AG04450 (cell line): ENCODE data around the gene CHAT. TPM values are rescaled to one million over a fixed set of nuclear protein-coding genes. Genes with fewer than 3 reads are reported as not detected.

Source experiments
- CTCF ChIA-PET: fragments of 300-600, 350-600 bp; formaldehyde crosslinking; extraction: SDS; loops from one replicate; lab custom pipeline; 2022; ENCODE audit warnings: antibody characterized with exemption, inconsistent platforms; lab: Charles Lee
- POLR2A ChIA-PET: fragments of 350-600 bp; formaldehyde crosslinking; extraction: SDS; loops from one replicate; lab custom pipeline; 2021; ENCODE audit warnings: antibody characterized with exemption, inconsistent platforms; lab: Yijun Ruan, JAX
- DNase-seq: peaks from one replicate; pipeline ENCODE4 v3.0.0-alpha.2; 2011; ENCODE audit warnings: low read depth, low spot score
- H3K27ac ChIP-seq: one replicate; pipeline ENCODE4 v1.5.1; 2012; ENCODE audit warnings: low read depth, low read length, control low read depth
- H3K27me3 ChIP-seq: one replicate; pipeline ENCODE4 v1.6.0; 2012; ENCODE audit warnings: low read length; ENCODE audit not compliant: control insufficient read depth, insufficient read depth
- H3K4me3 ChIP-seq: 2 replicates; pipeline ENCODE4 v1.5.1; 2011; ENCODE audit warnings: mild to moderate bottlenecking, low read depth, low read length, control low read depth
- H3K9me3 ChIP-seq: 2 replicates; pipeline ENCODE4 v1.5.1; 2012; ENCODE audit warnings: low read length; ENCODE audit not compliant: control insufficient read depth, insufficient read depth
- polyA plus RNA-seq: library from polyadenylated mRNA; depleted of rRNA; stranded (reverse); fragments of >200 nt; gene quantifications from 2 replicates; pipeline ENCODE4 v1.2.3, GENCODE V29; 2011
- TF ChIP-seq, protein P1 (sequence below): IDR thresholded peaks from 2 replicates; pipeline ENCODE4 v1.5.1; 2011; ENCODE audit warnings: low read depth, low read length, control low read depth, inconsistent platforms

CHAT gene
- polyA plus RNA-seq, 1 experiment, result not detected

- DNase-seq, result no peak
- Histone ChIP-seq H3K27ac (no peak overlapping the region), H3K9me3 (no peaks in the 10 kb centered on the region), H3K4me3 (no peak overlapping the region), H3K27me3 (peaks cover 22% of the 10 kb centered on the region)
- ChIA-PET POLR2A (no interaction called here), CTCF (no interaction called here)
- TF ChIP-seq, protein P1, sequence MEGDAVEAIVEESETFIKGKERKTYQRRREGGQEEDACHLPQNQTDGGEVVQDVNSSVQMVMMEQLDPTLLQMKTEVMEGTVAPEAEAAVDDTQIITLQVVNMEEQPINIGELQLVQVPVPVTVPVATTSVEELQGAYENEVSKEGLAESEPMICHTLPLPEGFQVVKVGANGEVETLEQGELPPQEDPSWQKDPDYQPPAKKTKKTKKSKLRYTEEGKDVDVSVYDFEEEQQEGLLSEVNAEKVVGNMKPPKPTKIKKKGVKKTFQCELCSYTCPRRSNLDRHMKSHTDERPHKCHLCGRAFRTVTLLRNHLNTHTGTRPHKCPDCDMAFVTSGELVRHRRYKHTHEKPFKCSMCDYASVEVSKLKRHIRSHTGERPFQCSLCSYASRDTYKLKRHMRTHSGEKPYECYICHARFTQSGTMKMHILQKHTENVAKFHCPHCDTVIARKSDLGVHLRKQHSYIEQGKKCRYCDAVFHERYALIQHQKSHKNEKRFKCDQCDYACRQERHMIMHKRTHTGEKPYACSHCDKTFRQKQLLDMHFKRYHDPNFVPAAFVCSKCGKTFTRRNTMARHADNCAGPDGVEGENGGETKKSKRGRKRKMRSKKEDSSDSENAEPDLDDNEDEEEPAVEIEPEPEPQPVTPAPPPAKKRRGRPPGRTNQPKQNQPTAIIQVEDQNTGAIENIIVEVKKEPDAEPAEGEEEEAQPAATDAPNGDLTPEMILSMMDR, result no peak
These were observed 82.5 kb downstream of the CHAT start for GRCh38 chr10:49696311-49696710.

DNA sequence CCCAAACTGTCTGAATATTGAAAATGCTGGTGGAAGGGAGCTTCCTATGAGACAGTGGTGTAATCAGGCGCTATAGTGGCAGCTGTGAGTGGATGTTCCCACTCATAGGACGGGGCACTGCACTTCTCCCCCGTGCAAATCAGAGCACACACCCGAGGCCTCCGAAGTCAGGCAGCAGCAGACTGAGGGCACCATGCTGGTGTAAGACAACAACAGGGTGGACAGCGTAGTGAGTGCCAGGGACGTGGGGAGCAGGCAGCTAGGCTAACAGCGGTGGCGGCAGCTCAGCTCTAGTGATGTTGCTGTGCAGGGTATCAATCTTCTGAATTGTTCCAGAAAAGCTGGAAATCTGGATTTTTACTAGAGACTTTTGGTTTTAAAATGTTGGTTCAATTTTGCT lies 84.8 kb downstream of the CHAT start:
- ChIA-PET CTCF (no interaction called here), POLR2A (no interaction called here)
- no peak overlapping the region for H3K27ac ChIP-seq
- H3K9me3 ChIP-seq, result no peaks in the 10 kb centered on the region
- H3K27me3 ChIP-seq, result peaks cover 7% of the 10 kb centered on the region
- no peak for DNase-seq
- TF ChIP-seq, protein P1, result no peak
- H3K4me3 ChIP-seq, result no peak overlapping the region

DNA sequence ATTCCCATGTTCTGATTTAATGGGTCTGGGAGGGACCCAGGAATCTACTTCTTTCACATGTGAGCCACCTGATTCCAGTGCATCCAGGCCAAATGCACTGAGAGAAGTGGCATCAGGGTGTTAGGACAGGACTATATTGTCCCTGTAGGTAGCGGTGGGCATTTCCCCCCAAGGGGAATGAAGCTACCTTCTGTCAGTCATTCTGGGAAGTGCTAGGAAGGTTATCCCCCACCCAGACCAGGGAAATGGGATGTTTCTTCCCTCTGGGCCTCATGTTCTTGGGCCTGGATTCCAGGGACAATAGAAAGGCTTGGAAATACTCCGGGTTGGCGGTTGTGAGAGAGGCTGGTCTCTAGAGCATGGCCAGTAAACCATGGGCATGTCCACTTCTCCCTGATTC lies 86.4 kb downstream of the CHAT start:
- CTCF ChIA-PET, result no interaction called here
- no peak for DNase-seq
- H3K27ac ChIP-seq, result no peak overlapping the region

GRCh38 chr10:49700997-49701396 lies 87.2 kb downstream of the CHAT start:
- POLR2A ChIA-PET, result no interaction called here
- CTCF ChIA-PET, result no interaction called here
- no peak for DNase-seq
- Histone ChIP-seq H3K9me3 (no peaks in the 10 kb centered on the region), H3K27me3 (peaks cover 3% of the 10 kb centered on the region), H3K4me3 (no peak overlapping the region), H3K27ac (no peak overlapping the region)
- TF ChIP-seq, protein P1, result no peak

More for the DNA sequence above, 86.4 kb downstream of the CHAT start:
- Histone ChIP-seq H3K27me3 (peaks cover 6% of the 10 kb centered on the region), H3K4me3 (no peak overlapping the region), H3K9me3 (no peaks in the 10 kb centered on the region)
- POLR2A ChIA-PET, result no interaction called here
- TF ChIP-seq, protein P1, result no peak

DNA sequence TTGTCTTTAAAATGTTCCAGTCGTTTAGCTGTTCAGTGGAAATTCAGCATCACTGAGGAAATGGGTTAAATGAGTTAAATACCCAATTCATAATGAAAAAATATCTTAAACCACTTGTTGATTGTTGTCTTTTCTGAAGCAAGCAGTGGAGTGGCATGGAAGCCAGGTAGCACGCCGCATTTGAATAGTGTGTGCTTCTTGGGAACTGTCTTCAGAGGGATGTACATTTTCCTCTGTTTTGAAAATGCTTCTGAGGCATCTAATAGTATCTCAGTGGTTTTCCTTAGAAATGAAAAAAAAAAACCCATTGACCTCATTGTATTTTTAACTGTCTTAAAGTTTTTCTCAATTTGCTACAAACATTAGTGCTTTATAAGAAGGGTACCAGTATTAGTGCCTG lies 93.7 kb downstream of the CHAT start:
- TF ChIP-seq, protein P1, result no peak
- CTCF ChIA-PET, result no interaction called here
- no peak overlapping the region for H3K4me3 ChIP-seq
- peaks cover 4% of the 10 kb centered on the region for H3K27me3 ChIP-seq
- no peak overlapping the region for H3K27ac ChIP-seq
- POLR2A ChIA-PET, result no interaction called here
- no peaks in the 10 kb centered on the region for H3K9me3 ChIP-seq
- no peak for DNase-seq
